Measurements from ENCODE around the gene CNTROB. TPM values are rescaled to one million over a fixed set of nuclear protein-coding genes. Genes with fewer than 3 reads are reported as not detected.

Gene CNTROB
- total RNA-seq, 8 experiments from 2014 or later = 19.3 to 40.7 (median 31.7) TPM

DNA sequence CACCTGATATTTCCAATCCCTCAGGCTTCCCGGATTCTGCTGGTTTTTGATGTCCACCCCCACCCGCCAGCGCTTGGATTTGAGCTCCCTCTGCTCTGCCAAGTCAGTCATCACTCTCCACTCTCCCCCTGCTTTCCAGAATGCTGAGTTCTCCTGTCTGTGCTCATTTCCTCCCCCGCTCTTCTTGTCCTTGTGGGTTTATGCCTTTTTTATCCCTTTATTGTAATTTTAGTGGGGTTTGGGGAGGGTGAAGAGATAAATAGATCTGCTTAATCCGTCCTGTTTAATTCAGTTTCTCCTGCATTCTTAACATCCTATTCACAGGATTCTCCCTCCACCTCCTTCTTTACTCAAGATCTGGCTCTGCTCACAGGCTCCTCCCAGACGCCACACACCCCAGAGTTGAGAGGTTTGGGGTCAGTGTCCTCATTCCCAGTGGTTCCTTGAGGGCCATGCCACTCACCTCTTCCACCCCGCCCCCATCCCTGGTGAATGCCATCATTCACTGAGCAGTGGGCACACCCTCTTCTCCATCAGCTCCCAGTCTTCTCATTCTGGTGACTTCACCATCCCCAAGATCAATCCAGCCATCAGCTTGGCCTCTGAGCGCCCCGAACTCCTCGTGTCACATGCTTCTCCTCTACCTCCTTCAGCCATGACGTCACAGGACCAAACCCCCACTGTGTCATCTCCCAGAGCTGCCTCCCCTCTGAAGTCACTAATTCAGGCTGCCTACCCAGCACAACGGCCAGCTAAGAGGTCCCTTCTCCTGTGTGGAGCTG is 55.3 kb downstream of the CNTROB start:
- Histone ChIP-seq H3K4me3 (no peak overlapping the region), H3K4me1 (replicated peaks in 1 of 2) (no peaks in the 10 kb centered on the region), H3K27ac (no peak overlapping the region)
- WGBS, 10 experiments = 0 to 77% (median 61%) methylated on average over 1 to 10 of the region's 12 CpGs
- in situ Hi-C loops (cut with MboI; ENCODE audit: low pct_unique_long_range_greater_than_20kb in 2 of 9, low sequenced_read_pairs in 9 of 9, unreplicated experiment in 9 of 9) = loop anchor here in 2 of 9 experiments (10.0 to 25.0 kb wide), 2 partner anchors 163 to 250 kb away; no protein-coding TSS in a partner anchor
- no peak for ATAC-seq (replicated peaks in 6 of 8)

DNA sequence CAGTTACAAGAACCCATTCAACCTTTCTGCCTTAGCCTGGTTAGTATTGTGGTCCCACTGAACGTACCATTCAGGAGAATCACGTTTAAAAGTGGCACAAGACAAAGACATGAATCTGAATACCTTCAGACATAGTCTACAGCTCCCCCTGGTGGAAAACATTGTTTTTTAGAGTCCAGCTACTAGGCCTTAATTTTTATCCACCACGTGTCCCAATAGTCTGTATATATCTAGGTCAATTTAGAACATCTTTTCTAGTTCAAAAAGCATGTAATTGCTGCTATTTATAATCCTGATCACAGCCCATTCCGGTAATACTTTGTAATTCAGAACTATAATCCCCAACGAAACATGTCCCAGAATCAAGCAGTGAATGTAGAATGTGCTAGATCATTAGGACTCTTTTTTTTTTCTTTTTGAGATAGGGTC is 56.8 kb downstream of the CNTROB start:
- no peak overlapping the region for H3K27ac ChIP-seq
- 0 to 62% (median 27%) methylated on average over 1 to 4 of the region's 5 CpGs; no CpG with 5 or more reads in 3 of the 10 experiments for WGBS, 10 experiments
- H3K4me1 ChIP-seq (replicated peaks in 1 of 2) = no peaks in the 10 kb centered on the region
- H3K4me3 ChIP-seq = no peak overlapping the region
- in situ Hi-C loops (cut with MboI; ENCODE audit: low pct_unique_long_range_greater_than_20kb in 2 of 9, low sequenced_read_pairs in 9 of 9, unreplicated experiment in 9 of 9) = loop anchor here in 2 of 9 experiments (10.0 to 25.0 kb wide), 2 partner anchors 164 to 251 kb away; no protein-coding TSS in a partner anchor
- ATAC-seq (replicated peaks in 6 of 8) = peak; percentile 45 to 73 (median 64)

DNA sequence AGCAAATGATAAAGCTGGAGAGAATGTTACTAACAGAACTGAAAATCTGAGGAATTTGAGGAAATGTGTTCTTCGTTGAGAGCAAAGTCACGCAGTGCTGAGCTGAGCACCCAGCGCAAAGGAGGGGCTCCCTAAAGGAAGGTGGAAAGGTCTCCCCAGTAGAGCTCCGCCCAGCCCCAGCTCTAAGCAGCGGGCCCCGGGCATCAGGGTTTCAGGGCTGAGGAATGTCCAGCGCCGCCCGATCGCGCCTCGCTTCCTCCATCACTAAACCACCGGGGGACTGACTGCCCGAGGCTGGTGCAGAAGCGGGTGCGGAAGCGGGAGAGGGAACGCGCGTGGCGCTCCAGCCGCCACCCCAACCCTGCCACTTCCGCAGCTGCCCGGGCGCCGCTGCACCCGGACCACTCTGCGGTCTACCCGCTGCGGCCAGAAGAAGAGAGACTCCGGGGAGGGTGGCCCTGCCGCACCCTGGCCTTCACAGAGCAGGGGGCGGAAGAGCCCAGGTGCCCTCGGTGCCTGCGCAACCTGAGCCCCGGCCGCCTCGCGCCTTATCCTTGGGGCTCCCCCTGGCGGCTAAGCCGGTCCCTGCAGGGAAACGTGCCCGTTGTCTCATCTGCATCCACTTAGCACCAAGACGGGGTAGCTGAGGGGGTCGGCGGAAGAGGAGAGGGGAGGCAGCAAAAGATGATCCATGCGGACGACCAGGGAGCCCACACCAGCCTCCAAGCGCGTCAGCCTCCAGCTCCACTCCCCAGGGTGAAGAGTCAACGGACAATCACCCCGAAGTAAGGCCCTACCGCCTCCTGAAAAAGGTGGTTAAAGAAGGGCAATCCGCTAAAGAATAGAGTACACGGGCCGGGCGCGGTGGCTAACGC is 58.0 kb downstream of the CNTROB start:
- no peaks in the 10 kb centered on the region for H3K4me1 ChIP-seq (replicated peaks in 1 of 2)
- H3K4me3 ChIP-seq = peak overlapping the region; percentile 39 to 62 (median 46)
- ATAC-seq (replicated peaks in 6 of 8) = peak; percentile 85 to 92 (median 90)
- WGBS, 10 experiments = 0 to 22% (median 11%) methylated on average over 1 to 11 of the region's 59 CpGs; no CpG with 5 or more reads in 3 of the 10 experiments
- no peak overlapping the region for H3K27ac ChIP-seq
- in situ Hi-C loops (cut with MboI; ENCODE audit: low pct_unique_long_range_greater_than_20kb in 2 of 9, low sequenced_read_pairs in 9 of 9, unreplicated experiment in 9 of 9) = loop anchor here in 2 of 9 experiments (10.0 to 25.0 kb wide), 2 partner anchors 165 to 253 kb away; no protein-coding TSS in a partner anchor

DNA sequence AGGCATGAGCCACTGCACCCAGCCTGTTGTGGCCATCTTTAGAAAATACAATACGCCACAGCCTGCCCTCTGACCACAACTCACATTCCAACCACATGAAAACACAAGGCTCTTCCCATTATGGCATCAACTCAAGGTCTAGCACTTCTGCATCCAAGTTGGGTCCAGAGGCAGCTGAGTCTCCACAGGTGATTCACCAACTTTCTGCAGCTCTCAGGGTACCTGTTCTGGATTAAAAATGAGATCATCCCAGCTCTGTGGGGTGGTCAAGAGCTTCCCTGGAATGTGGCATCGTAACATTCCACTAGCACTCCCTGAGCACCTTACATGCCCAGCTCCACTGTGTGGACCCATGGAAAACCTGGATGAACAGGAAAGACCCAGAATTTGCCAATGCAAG is 60.5 kb downstream of the CNTROB start:
- in situ Hi-C loops (cut with MboI; ENCODE audit: low pct_unique_long_range_greater_than_20kb in 2 of 9, low sequenced_read_pairs in 9 of 9, unreplicated experiment in 9 of 9) = loop anchor here in 1 of 9 experiments (25.0 kb wide), 1 partner anchor 255 kb away; no protein-coding TSS in a partner anchor
- ATAC-seq (replicated peaks in 6 of 8) = no peak
- WGBS, 10 experiments = 52 to 92% (median 80%) methylated on average over 1 to 2 of the region's 2 CpGs; no CpG with 5 or more reads in 5 of the 10 experiments
- no peak overlapping the region for H3K27ac ChIP-seq
- H3K4me3 ChIP-seq = no peak overlapping the region
- H3K4me1 ChIP-seq (replicated peaks in 1 of 2) = no peaks in the 10 kb centered on the region

DNA sequence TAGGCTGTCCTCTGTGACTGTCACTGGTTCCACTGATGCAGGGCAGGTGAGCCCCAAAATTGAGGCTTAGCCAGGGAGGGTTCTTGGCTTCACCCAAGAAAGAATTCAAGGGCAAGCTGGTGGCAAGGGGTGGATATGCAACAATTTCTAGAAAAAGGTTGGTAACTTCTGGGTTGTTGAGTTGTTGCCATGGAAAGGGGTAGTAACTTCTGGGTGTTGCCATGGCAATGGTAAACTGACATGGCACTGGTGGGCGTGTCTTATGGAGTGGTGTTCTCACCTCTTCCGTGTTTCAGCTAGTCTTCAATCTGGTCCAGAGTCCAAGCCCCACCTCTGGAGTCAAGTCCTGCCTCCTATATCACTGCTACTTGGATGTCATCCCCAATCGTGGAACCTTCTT is 60.9 kb downstream of the CNTROB start:
- Histone ChIP-seq H3K4me1 (replicated peaks in 1 of 2) (no peaks in the 10 kb centered on the region), H3K4me3 (no peak overlapping the region), H3K27ac (no peak overlapping the region)
- WGBS, 10 experiments = 0 to 100% (median 54%) methylated on average over 1 to 3 of the region's 3 CpGs; no CpG with 5 or more reads in 4 of the 10 experiments
- in situ Hi-C loops (cut with MboI; ENCODE audit: low pct_unique_long_range_greater_than_20kb in 2 of 9, low sequenced_read_pairs in 9 of 9, unreplicated experiment in 9 of 9) = loop anchor here in 1 of 9 experiments (25.0 kb wide), 1 partner anchor 256 kb away; no protein-coding TSS in a partner anchor
- ATAC-seq (replicated peaks in 6 of 8) = no peak

DNA sequence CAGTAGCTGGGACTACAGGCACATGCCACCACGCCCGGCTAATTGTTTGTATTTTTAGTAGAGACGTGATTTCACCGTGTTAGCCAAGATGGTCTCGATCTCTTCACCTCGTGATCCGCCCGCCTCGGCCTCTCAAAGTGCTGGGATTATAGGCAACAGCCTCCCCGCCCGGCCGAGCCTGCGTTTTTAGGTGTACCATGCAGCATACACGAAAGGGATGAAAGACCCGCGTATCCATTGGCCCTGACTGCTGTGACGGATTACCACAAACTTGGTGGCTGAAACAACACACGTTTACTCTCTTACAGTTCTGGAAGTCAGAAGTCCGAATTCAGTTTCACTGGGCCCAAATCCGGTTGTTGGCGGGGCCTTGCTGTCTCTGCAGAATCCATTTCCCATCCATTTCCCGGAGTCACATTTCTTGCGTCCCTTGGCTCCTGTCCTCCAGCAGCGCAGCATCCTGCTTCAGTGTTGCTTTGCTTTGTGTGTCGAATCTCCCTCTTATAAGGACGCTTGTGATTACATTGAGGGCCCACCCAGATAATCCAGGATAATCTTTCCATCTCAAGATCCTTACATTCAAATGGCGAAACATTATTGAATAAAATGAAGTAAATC is 62.1 kb downstream of the CNTROB start:
- WGBS, 10 experiments = 67 to 100% (median 87%) methylated on average over 2 to 19 of the region's 27 CpGs
- in situ Hi-C loops (cut with MboI; ENCODE audit: low pct_unique_long_range_greater_than_20kb in 2 of 9, low sequenced_read_pairs in 9 of 9, unreplicated experiment in 9 of 9) = loop anchor here in 1 of 9 experiments (25.0 kb wide), 1 partner anchor 257 kb away; no protein-coding TSS in a partner anchor

DNA sequence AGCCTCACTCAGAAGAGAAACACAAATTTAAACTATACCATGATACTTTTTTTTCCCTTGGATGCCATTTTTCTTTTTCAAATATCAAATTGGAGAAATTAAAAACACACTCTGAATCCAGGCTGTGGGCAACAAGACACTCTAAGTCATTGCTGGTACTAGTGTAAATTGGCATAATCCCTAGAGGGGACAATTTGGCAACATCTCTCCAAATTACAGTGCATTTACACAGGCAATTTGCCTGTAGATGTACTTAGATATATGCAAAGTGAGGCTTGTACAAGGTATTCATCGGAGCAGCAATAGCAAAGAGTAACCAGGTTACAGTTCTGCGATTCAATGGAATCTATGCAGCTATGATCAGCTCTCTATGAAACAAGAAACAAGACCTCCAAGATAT is 63.7 kb downstream of the CNTROB start:
- H3K27ac ChIP-seq = no peak overlapping the region

More for the DNA sequence above, 62.1 kb downstream of the CNTROB start:
- H3K27ac ChIP-seq = no peak overlapping the region
- ATAC-seq (replicated peaks in 6 of 8) = no peak
- no peak overlapping the region for H3K4me3 ChIP-seq
- H3K4me1 ChIP-seq (replicated peaks in 1 of 2) = no peaks in the 10 kb centered on the region

DNA sequence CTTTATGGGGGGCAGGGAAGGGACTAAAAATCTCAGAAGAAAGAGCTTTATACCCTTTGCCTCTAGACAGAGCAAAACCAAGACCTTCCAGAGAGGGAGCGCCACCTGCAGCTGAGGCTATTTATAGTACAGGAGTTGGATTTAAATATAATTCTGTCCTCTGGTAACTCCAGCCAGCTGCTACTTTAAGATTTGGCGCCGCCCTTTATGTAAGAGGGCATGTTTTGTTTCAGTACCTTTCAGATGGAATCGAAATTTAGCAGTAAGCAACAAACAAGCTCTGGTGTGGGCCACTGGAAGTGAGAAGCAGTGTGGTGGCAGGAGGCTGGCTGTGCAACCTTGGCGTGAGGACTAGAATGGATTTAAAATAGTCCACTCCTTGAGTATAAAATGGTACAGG is 65.2 kb downstream of the CNTROB start:
- in situ Hi-C loops (cut with MboI; ENCODE audit: low pct_unique_long_range_greater_than_20kb in 2 of 9, low sequenced_read_pairs in 9 of 9, unreplicated experiment in 9 of 9) = loop anchor here in 1 of 9 experiments (25.0 kb wide), 1 partner anchor 260 kb away; no protein-coding TSS in a partner anchor
- peak in 3 of 8 experiments; percentile 73 to 88 (median 87) for ATAC-seq (replicated peaks in 6 of 8)
- no peaks in the 10 kb centered on the region for H3K4me1 ChIP-seq (replicated peaks in 1 of 2)
- 0 to 48% (median 20%) methylated on average over 1 to 5 of the region's 5 CpGs; no CpG with 5 or more reads in 1 of the 10 experiments for WGBS, 10 experiments
- H3K4me3 ChIP-seq = no peak overlapping the region
- no peak overlapping the region for H3K27ac ChIP-seq

More for the DNA sequence above, 63.7 kb downstream of the CNTROB start:
- WGBS, 10 experiments = 60 to 100% (median 92%) methylated on average over 1 to 2 of the region's 2 CpGs; no CpG with 5 or more reads in 4 of the 10 experiments
- Histone ChIP-seq H3K4me3 (no peak overlapping the region), H3K4me1 (replicated peaks in 1 of 2) (no peaks in the 10 kb centered on the region)
- in situ Hi-C loops (cut with MboI; ENCODE audit: low pct_unique_long_range_greater_than_20kb in 2 of 9, low sequenced_read_pairs in 9 of 9, unreplicated experiment in 9 of 9) = loop anchor here in 1 of 9 experiments (25.0 kb wide), 1 partner anchor 258 kb away; no protein-coding TSS in a partner anchor
- peak in 1 of 8 experiments; percentile 23 for ATAC-seq (replicated peaks in 6 of 8)

Other genes with a start within 250 kb of the CNTROB start
- 100 to 1,000 TPM in 2 of 8 experiments, 10 to 100 TPM in 6; 11.6 to 136 (median 25.7) TPM for gene TP53, start 244.7 kb upstream of the CNTROB start, total RNA-seq
- gene WRAP53, start 243.7 kb upstream of the CNTROB start, total RNA-seq = 10 to 100 TPM in 7 of 8 experiments, 1 to 10 TPM in 1; 6.9 to 20.1 (median 13.2) TPM
- gene EFNB3, start 227.0 kb upstream of the CNTROB start, total RNA-seq = 100 to 1,000 TPM in 1 of 8 experiments, 10 to 100 TPM in 4, 1 to 10 TPM in 3; 1.2 to 490 (median 20.6) TPM
- gene DNAH2, start 214.5 kb upstream of the CNTROB start, total RNA-seq = 1 to 10 TPM in 2 of 8 experiments, under 1 TPM in 6; 0.25 to 4.4 (median 0.65) TPM
- 10 to 100 TPM in 5 of 8 experiments, 1 to 10 TPM in 3; 3.2 to 32.8 (median 12.5) TPM for gene KDM6B, start 98.0 kb upstream of the CNTROB start, total RNA-seq
- gene TMEM88, start 77.1 kb upstream of the CNTROB start, total RNA-seq = 10 to 100 TPM in 1 of 8 experiments, 1 to 10 TPM in 6, under 1 TPM in 1; 0.51 to 18.5 (median 4.1) TPM
- 100 to 1,000 TPM; 105 to 221 (median 145) TPM for gene NAA38, start 74.6 kb upstream of the CNTROB start, total RNA-seq
- 10 to 100 TPM; 12.2 to 28.0 (median 16.9) TPM for gene CYB5D1, start 74.2 kb upstream of the CNTROB start, total RNA-seq
- gene CHD3, start 43.4 kb upstream of the CNTROB start, total RNA-seq = 100 to 1,000 TPM in 2 of 8 experiments, 10 to 100 TPM in 6; 56.2 to 294 (median 78.2) TPM
- 1 to 10 TPM; 2.6 to 5.2 (median 4.2) TPM for gene RNF227, start 15.9 kb upstream of the CNTROB start, total RNA-seq
- gene KCNAB3, start 2.4 kb upstream of the CNTROB start, total RNA-seq = 10 to 100 TPM in 1 of 8 experiments, 1 to 10 TPM in 5, under 1 TPM in 2; 0.25 to 17.2 (median 1.9) TPM
- 10 to 100 TPM; 60.1 to 94.1 (median 71.4) TPM for gene TRAPPC1, start 260 bp upstream of the CNTROB start, total RNA-seq
- gene GUCY2D, start 70.4 kb downstream of the CNTROB start, total RNA-seq = under 1 TPM in 1 of 8 experiments, not detected in 7; 1.00 TPM
- under 1 TPM in 4 of 8 experiments, not detected in 4; 0.04 to 0.15 (median 0.14) TPM for gene ALOX15B, start 106.9 kb downstream of the CNTROB start, total RNA-seq
- under 1 TPM in 2 of 8 experiments, not detected in 6; 0.13 to 0.16 TPM for gene ALOX12B, start 155.5 kb downstream of the CNTROB start, total RNA-seq
- under 1 TPM in 7 of 8 experiments, not detected in 1; 0.15 to 0.95 (median 0.36) TPM for gene ALOXE3, start 186.3 kb downstream of the CNTROB start, total RNA-seq
- 1 to 10 TPM in 5 of 8 experiments, under 1 TPM in 2, not detected in 1; 0.31 to 4.0 (median 1.4) TPM for gene HES7, start 191.9 kb downstream of the CNTROB start, total RNA-seq
- 10 to 100 TPM; 12.2 to 51.5 (median 27.3) TPM for gene PER1, start 220.2 kb downstream of the CNTROB start, total RNA-seq
- gene VAMP2, start 230.7 kb downstream of the CNTROB start, total RNA-seq = 100 to 1,000 TPM in 1 of 8 experiments, 10 to 100 TPM in 6, 1 to 10 TPM in 1; 8.3 to 148 (median 39.3) TPM
- 10 to 100 TPM in 7 of 8 experiments, 1 to 10 TPM in 1; 5.8 to 54.2 (median 30.1) TPM for gene TMEM107, start 244.2 kb downstream of the CNTROB start, total RNA-seq